Measurements from ENCODE around the gene TEX261.

DNA sequence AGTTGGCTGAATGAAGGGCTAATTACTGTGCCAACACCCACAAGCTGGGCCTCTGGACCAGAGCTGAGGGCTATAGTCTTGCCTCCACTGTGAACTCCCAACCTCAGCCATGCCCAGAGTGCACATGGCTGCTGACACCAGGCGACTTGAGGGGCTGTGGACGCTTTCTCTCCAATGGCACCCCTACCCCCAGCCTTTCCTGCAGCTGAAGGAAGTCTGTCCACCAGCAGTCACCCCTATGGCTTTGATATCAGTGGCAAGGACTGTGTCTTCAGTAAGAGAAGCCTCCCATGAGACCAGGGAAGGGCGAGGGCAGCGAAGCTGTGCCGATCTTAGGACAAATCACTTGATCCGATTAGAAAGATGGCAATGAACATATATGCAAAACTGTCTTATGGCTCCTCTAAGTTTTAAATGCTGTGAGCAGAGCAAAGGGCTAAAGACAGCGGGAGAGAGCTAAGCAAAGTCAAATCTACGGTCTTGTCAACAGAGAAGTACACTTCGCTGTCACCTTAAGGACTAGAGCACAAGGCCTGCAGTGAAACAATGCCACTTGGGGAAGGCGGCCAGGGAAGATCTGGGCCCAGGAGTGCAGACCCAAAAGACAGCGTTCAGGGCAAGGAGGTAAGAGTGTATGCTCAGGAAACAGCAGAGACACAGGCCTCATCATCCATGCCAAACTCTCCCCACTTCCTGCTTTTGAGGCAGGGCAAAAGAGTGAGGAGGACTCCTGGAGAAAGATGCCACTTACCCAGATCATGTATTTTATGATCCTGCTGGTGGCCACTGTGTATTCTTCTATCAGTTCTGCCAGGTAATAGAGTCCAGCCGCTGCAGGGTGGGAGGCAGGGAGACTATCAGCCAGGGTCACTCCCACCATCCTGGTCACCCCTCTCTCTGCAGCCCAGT, 1.5 kb downstream of the TEX261 start:
- TF ChIP-seq ZNF274 (IDR thresholded peaks at IDR 0.05; ENCODE audit: low read depth, low read length): no peak
- TF ChIP-seq SUZ12 (IDR thresholded peaks at IDR 0.05; ENCODE audit: extremely low read depth, insufficient read depth, insufficient read length): no peak

All from NT2/D1 (cell line).